BE2C (cell line): ENCODE measurements around the gene MEGF11.

Experiments
- DNase-seq: peaks from one replicate; pipeline ENCODE4 v3.0.0-alpha.2; 2020
- H3K27me3 ChIP-seq: fragments of 250-450 bp; sonication (Bioruptor Pico); 2 replicates; pipeline ENCODE4 v1.5.1; 2020; ENCODE audit warnings: mild to moderate bottlenecking
- H3K36me3 ChIP-seq: fragments of 250-450 bp; sonication (Bioruptor Pico); 2 replicates; pipeline ENCODE4 v1.5.1; 2020; ENCODE audit warnings: mild to moderate bottlenecking
- H3K4me1 ChIP-seq: fragments of 250-450 bp; sonication (Bioruptor Pico); 2 replicates; pipeline ENCODE4 v1.5.1; 2020
- H3K4me3 ChIP-seq: 2 replicates; pipeline ENCODE4 v1.5.1; 2011; ENCODE audit warnings: low read depth, low read length
- H3K9me3 ChIP-seq: fragments of 250-450 bp; sonication (Bioruptor Pico); 2 replicates; pipeline ENCODE4 v1.5.1; 2020
- CTCF ChIP-seq: IDR thresholded peaks from 2 replicates; pipeline ENCODE4 v1.5.1; 2012; ENCODE audit warnings: mild to moderate bottlenecking, low read depth, low read length

MEGF11 gene

GRCh38 chr15:66077320-66077663, 176.3 kb downstream of the MEGF11 start:
- Histone ChIP-seq H3K4me3 (no peak overlapping the region), H3K4me1 (no peaks in the 10 kb centered on the region), H3K36me3 (no peaks in the 10 kb centered on the region), H3K9me3 (no peaks in the 10 kb centered on the region), H3K27me3 (no peaks in the 10 kb centered on the region)
- TF ChIP-seq CTCF = no peak
- DNase-seq = no peak

- no peak for TF ChIP-seq CTCF
- no peaks in the 10 kb centered on the region for H3K27me3 ChIP-seq
- DNase-seq = no peak
- H3K36me3 ChIP-seq = no peaks in the 10 kb centered on the region
- no peaks in the 10 kb centered on the region for H3K9me3 ChIP-seq
- no peaks in the 10 kb centered on the region for H3K4me1 ChIP-seq
- H3K4me3 ChIP-seq = no peak overlapping the region
These were observed 176.8 kb downstream of the MEGF11 start for GRCh38 chr15:66076591-66077319.

- no peaks in the 10 kb centered on the region for H3K27me3 ChIP-seq
- no peak for TF ChIP-seq CTCF
- H3K4me1 ChIP-seq = no peaks in the 10 kb centered on the region
- H3K4me3 ChIP-seq = no peak overlapping the region
- no peak for DNase-seq
- H3K9me3 ChIP-seq = no peaks in the 10 kb centered on the region
- H3K36me3 ChIP-seq = no peaks in the 10 kb centered on the region
These were observed 177.6 kb downstream of the MEGF11 start for GRCh38 chr15:66075947-66076346.

- Histone ChIP-seq H3K4me3 (no peak overlapping the region), H3K4me1 (no peaks in the 10 kb centered on the region), H3K9me3 (no peaks in the 10 kb centered on the region), H3K36me3 (no peaks in the 10 kb centered on the region), H3K27me3 (no peaks in the 10 kb centered on the region)
- no peak for TF ChIP-seq CTCF
- no peak for DNase-seq
These were observed 180.8 kb downstream of the MEGF11 start for GRCh38 chr15:66072616-66073361.

GRCh38 chr15:66071921-66072295, 181.6 kb downstream of the MEGF11 start:
- DNase-seq = no peak
- no peaks in the 10 kb centered on the region for H3K9me3 ChIP-seq
- H3K36me3 ChIP-seq = no peaks in the 10 kb centered on the region
- H3K27me3 ChIP-seq = no peaks in the 10 kb centered on the region
- no peak overlapping the region for H3K4me3 ChIP-seq
- TF ChIP-seq CTCF = no peak
- no peaks in the 10 kb centered on the region for H3K4me1 ChIP-seq
